CD14-positive monocyte (primary cell): Measurements from ENCODE around the gene TOR1A. TPM values are rescaled to one million over a fixed set of nuclear protein-coding genes. Genes with fewer than 3 reads are reported as not detected.
A peak's percentile ranks its signal among the peaks of the same experiment; 100 is the strongest.

Source experiments
- DNase-seq, 3 donors: peaks; one replicate each; pipeline ENCODE4 v3.0.0-alpha.2; 2011 to 2022
- H2AFZ ChIP-seq: 2 replicates; pipeline ENCODE4 v1.6.0; 2012; ENCODE audit warnings: mild to moderate bottlenecking, low read depth, low read length, inconsistent platforms; ENCODE audit not compliant: insufficient read depth, poor library complexity, severe bottlenecking
- H3K27ac ChIP-seq, 2 donors: 1 replicate in 1 of 2; 2 replicates in 1 of 2; pipeline ENCODE4 v1.5.1; 2012 to 2013; ENCODE audit warnings: low read length in 2 of 2, control low read depth in 1 of 2, inconsistent platforms in 1 of 2, low read depth in 1 of 2, mild to moderate bottlenecking in 1 of 2
- H3K27me3 ChIP-seq, 2 donors: one replicate each; pipeline versions ENCODE4 v1.6.0 to v1.6.1; 2011 to 2013; ENCODE audit warnings: low read length in 2 of 2; ENCODE audit not compliant: control insufficient read depth in 2 of 2, insufficient read depth in 2 of 2
- H3K36me3 ChIP-seq, 2 donors: replicated peaks in 1 of 2; 1 replicate in 1 of 2; 2 replicates in 1 of 2; pipeline versions ENCODE4 v1.5.1 to v1.6.1; 2012 to 2013; ENCODE audit warnings: low read length in 2 of 2, control low read depth in 1 of 2, inconsistent platforms in 1 of 2, mild to moderate bottlenecking in 1 of 2; ENCODE audit not compliant: insufficient read depth in 2 of 2, control insufficient read depth in 1 of 2
- H3K4me1 ChIP-seq, 2 donors: 1 replicate in 1 of 2; 2 replicates in 1 of 2; pipeline versions ENCODE4 v1.5.1 to v1.6.1; 2012 to 2013; ENCODE audit warnings: low read length in 2 of 2, control low read depth in 1 of 2, inconsistent platforms in 1 of 2, mild to moderate bottlenecking in 1 of 2, moderate library complexity in 1 of 2; ENCODE audit not compliant: insufficient read depth in 2 of 2, control insufficient read depth in 1 of 2
- H3K4me2 ChIP-seq: replicated peaks from 2 replicates; pipeline ENCODE3; 2012; ENCODE audit warnings: low read length, moderate library complexity, mild to moderate bottlenecking; ENCODE audit not compliant: poor library complexity, severe bottlenecking; ENCODE audit errors: extremely low read depth
- H3K4me3 ChIP-seq, 3 experiments: fragments of 200-600 bp in 1 of 3; sonication (generic) in 1 of 3; replicated peaks in 1 of 3; 1 replicate in 2 of 3; 2 replicates in 1 of 3; pipeline ENCODE4 v1.5.1; 2011 to 2013; ENCODE audit warnings: low read length in 3 of 3, mild to moderate bottlenecking in 3 of 3, control low read depth in 2 of 3, low read depth in 2 of 3, inconsistent platforms in 1 of 3, moderate library complexity in 1 of 3
- H3K79me2 ChIP-seq: 2 replicates; pipeline ENCODE4 v1.6.0; 2012; ENCODE audit warnings: mild to moderate bottlenecking, control low read depth, inconsistent platforms, low read length, moderate library complexity; ENCODE audit not compliant: insufficient read depth
- H3K9ac ChIP-seq: 2 replicates; pipeline ENCODE4 v1.6.0; 2017; ENCODE audit warnings: low read length, mild to moderate bottlenecking; ENCODE audit not compliant: insufficient read depth, poor library complexity, severe bottlenecking
- H3K9me3 ChIP-seq, 2 donors: replicated peaks in 1 of 2; 1 replicate in 1 of 2; 2 replicates in 1 of 2; pipeline versions ENCODE4 v1.5.1 to v1.6.1; 2012 to 2013; ENCODE audit warnings: low read length in 2 of 2, control low read depth in 1 of 2; ENCODE audit not compliant: control insufficient read depth in 1 of 2, insufficient read depth in 1 of 2
- H4K20me1 ChIP-seq: 2 replicates; pipeline ENCODE4 v1.6.0; 2012; ENCODE audit warnings: mild to moderate bottlenecking, low read length, control low read depth, moderate library complexity; ENCODE audit not compliant: insufficient read depth
- H3K27ac Mint-ChIP-seq, 7 donors: one replicate each; pipeline ENCODE4 v1.8.0; 2020; ENCODE audit warnings: mild to moderate bottlenecking in 7 of 7, mixed read lengths in 7 of 7, moderate library complexity in 6 of 7, inconsistent platforms in 2 of 7
- H3K27me3 Mint-ChIP-seq, 3 donors: one replicate each; pipeline ENCODE4 v1.8.0; 2021 to 2022; ENCODE audit warnings: low read depth in 3 of 3, mild to moderate bottlenecking in 3 of 3, mixed read lengths in 3 of 3, moderate library complexity in 3 of 3, inconsistent platforms in 1 of 3
- H3K36me3 Mint-ChIP-seq, 2 donors: one replicate each; pipeline ENCODE4 v1.8.0; 2020; ENCODE audit warnings: mixed read lengths in 2 of 2, inconsistent platforms in 1 of 2, mild to moderate bottlenecking in 1 of 2
- H3K4me1 Mint-ChIP-seq: one replicate; pipeline ENCODE4 v1.8.0; 2020; ENCODE audit warnings: mild to moderate bottlenecking, mixed read lengths
- H3K4me3 Mint-ChIP-seq, 2 donors: one replicate each; pipeline ENCODE4 v1.8.0; 2020; ENCODE audit warnings: mild to moderate bottlenecking in 2 of 2, mixed read lengths in 2 of 2, moderate library complexity in 1 of 2
- H3K9me3 Mint-ChIP-seq, 7 donors: one replicate each; pipeline ENCODE4 v1.8.0; 2020 to 2022; ENCODE audit warnings: mixed read lengths in 7 of 7, mild to moderate bottlenecking in 6 of 7, moderate library complexity in 6 of 7, inconsistent platforms in 2 of 7
- WGBS: methylation state at CpG from one replicate; pipeline ENCODE4 v1.1.5; 2013; ENCODE audit warnings: missing lambda C conversion rate; ENCODE audit not compliant: insufficient coverage; 5-methylcytosine and 5-hydroxymethylcytosine counted together
- intact Hi-C, 2 donors: fragments of 100-400 bp; cut with micrococcal nuclease; formaldehyde crosslinking; loops; one replicate each; pipeline versions ENCODE4 v1.15.0 to v1.15.1; 2023
- polyA plus RNA-seq, 3 donors: library from polyadenylated mRNA; depleted of rRNA in 1 of 3; unstranded in 2 of 3; stranded (reverse) in 1 of 3; fragments of 300-500 nt in 2 of 3; fragments of >200 nt in 1 of 3; fragmentation: Illumina TruSeq in 2 of 3; gene quantifications; 1 replicate in 2 of 3; 2 replicates in 1 of 3; pipeline ENCODE4 v1.2.3, GENCODE V29; 2012 to 2021
- TF ChIP-seq, protein P1 (sequence below): fragments of 200-600 bp; IDR thresholded peaks from one replicate; pipeline ENCODE4 v1.8.0; 2022; ENCODE audit warnings: antibody characterized with exemption, mild to moderate bottlenecking

The TOR1A gene
- polyA plus RNA-seq, 3 donors = 41.2 to 95.3 (median 89.6) TPM

DNA sequence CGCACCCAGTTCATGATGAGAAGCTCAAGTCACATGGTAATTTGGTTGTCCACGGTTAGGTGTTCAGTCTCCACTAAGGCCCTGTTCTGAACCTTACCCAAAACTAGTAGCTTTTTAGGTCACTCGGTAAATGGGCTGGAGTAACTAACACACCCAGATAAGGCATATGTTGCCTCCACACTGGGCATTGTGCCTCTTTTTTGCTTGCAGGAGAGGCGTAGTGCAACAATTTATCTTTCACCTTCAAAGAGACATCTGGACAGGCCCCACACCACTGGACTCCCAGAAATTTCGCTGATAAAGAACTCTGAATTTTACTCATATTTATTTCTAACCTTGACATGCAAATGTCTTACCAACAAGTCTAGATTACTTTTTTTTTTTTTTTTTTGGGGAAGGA, 54.3 kb downstream of the TOR1A start:
- intact Hi-C loops = loop anchor here in 1 of 2 donors (10.0 kb wide), 1 partner anchor 425 kb away; no protein-coding TSS in a partner anchor
- peaks cover 2 to 5% of the 10 kb centered on the region in 2 donors for H3K36me3 Mint-ChIP-seq
- peaks cover 28% of the 10 kb centered on the region for H3K4me1 Mint-ChIP-seq
- Histone ChIP-seq H3K79me2 (no peaks in the 10 kb centered on the region), H3K4me3 (no peak overlapping the region), H3K4me1 (peaks cover 18 to 22% of the 10 kb centered on the region in 2 donors), H3K27me3 (no peaks in the 10 kb centered on the region), H4K20me1 (no peaks in the 10 kb centered on the region), H3K36me3 (no peaks in the 10 kb centered on the region), H3K9ac (no peak overlapping the region), H3K27ac (no peak overlapping the region), H3K4me2 (no peak overlapping the region), H2AFZ (no peak overlapping the region), H3K9me3 (no peaks in the 10 kb centered on the region)
- no peak for DNase-seq
- no peak overlapping the region for H3K27ac Mint-ChIP-seq
- H3K27me3 Mint-ChIP-seq = peaks cover 0 to 4% (median 4%) of the 10 kb centered on the region in 3 donors
- H3K4me3 Mint-ChIP-seq = no peak overlapping the region
- no peaks in the 10 kb centered on the region for H3K9me3 Mint-ChIP-seq
- 85% methylated on average over 4 of the region's 5 CpGs for WGBS
- TF ChIP-seq, protein P1, sequence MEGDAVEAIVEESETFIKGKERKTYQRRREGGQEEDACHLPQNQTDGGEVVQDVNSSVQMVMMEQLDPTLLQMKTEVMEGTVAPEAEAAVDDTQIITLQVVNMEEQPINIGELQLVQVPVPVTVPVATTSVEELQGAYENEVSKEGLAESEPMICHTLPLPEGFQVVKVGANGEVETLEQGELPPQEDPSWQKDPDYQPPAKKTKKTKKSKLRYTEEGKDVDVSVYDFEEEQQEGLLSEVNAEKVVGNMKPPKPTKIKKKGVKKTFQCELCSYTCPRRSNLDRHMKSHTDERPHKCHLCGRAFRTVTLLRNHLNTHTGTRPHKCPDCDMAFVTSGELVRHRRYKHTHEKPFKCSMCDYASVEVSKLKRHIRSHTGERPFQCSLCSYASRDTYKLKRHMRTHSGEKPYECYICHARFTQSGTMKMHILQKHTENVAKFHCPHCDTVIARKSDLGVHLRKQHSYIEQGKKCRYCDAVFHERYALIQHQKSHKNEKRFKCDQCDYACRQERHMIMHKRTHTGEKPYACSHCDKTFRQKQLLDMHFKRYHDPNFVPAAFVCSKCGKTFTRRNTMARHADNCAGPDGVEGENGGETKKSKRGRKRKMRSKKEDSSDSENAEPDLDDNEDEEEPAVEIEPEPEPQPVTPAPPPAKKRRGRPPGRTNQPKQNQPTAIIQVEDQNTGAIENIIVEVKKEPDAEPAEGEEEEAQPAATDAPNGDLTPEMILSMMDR = no peak

DNA sequence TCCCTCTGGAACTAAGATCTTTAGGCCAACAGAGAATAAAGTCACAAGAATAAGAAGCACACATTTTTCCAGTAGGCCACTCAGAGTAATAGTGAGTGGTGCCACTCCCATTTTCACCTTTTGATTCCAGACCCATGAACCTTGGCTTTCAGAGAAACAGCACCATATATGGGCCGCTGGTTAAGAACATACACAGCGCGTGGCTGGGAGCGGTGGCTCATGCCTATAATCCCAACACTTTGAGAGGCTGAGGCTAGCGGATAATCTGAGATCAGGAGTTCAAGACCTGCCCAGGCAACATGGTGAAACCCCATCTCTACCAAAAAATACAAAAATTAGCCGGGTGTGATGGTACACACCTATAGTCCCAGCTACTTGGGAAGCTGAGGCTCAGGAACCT, 55.5 kb downstream of the TOR1A start:
- Histone ChIP-seq H3K27ac (no peak overlapping the region), H3K4me1 (peaks cover 10 to 15% of the 10 kb centered on the region in 2 donors), H3K27me3 (no peaks in the 10 kb centered on the region), H3K4me2 (no peak overlapping the region), H3K36me3 (no peaks in the 10 kb centered on the region), H3K79me2 (no peaks in the 10 kb centered on the region), H3K9me3 (no peaks in the 10 kb centered on the region), H3K9ac (no peak overlapping the region), H3K4me3 (no peak overlapping the region), H2AFZ (no peak overlapping the region), H4K20me1 (no peaks in the 10 kb centered on the region)
- H3K9me3 Mint-ChIP-seq = no peaks in the 10 kb centered on the region
- DNase-seq = no peak
- peaks cover 2% of the 10 kb centered on the region in 2 donors for H3K36me3 Mint-ChIP-seq
- peaks cover 0 to 4% (median 0%) of the 10 kb centered on the region in 3 donors for H3K27me3 Mint-ChIP-seq
- H3K4me1 Mint-ChIP-seq = peaks cover 23% of the 10 kb centered on the region
- intact Hi-C loops = no loop called here
- WGBS = 100% methylated on average over 5 of the region's 6 CpGs
- H3K4me3 Mint-ChIP-seq = no peak overlapping the region
- H3K27ac Mint-ChIP-seq = peak overlapping the region in 1 of 7 donors; percentile 56
- TF ChIP-seq, protein P1 = no peak
